GM21526 (cell line): ENCODE results near the gene FARP2.
"Not testable (repeated sequence)": the region's sequence is repeated elsewhere in the genome, so short reads cannot be mapped to it uniquely, and the experiment has no call there.

Source experiments
- ATAC-seq: cut with Tn5 transposase; IDR thresholded peaks from one replicate; pipeline ENCODE4 v1.9.1; 2021; ENCODE audit warnings: moderate library complexity; ENCODE audit not compliant: unreplicated experiment, low FRiP score

Gene FARP2, protein sequence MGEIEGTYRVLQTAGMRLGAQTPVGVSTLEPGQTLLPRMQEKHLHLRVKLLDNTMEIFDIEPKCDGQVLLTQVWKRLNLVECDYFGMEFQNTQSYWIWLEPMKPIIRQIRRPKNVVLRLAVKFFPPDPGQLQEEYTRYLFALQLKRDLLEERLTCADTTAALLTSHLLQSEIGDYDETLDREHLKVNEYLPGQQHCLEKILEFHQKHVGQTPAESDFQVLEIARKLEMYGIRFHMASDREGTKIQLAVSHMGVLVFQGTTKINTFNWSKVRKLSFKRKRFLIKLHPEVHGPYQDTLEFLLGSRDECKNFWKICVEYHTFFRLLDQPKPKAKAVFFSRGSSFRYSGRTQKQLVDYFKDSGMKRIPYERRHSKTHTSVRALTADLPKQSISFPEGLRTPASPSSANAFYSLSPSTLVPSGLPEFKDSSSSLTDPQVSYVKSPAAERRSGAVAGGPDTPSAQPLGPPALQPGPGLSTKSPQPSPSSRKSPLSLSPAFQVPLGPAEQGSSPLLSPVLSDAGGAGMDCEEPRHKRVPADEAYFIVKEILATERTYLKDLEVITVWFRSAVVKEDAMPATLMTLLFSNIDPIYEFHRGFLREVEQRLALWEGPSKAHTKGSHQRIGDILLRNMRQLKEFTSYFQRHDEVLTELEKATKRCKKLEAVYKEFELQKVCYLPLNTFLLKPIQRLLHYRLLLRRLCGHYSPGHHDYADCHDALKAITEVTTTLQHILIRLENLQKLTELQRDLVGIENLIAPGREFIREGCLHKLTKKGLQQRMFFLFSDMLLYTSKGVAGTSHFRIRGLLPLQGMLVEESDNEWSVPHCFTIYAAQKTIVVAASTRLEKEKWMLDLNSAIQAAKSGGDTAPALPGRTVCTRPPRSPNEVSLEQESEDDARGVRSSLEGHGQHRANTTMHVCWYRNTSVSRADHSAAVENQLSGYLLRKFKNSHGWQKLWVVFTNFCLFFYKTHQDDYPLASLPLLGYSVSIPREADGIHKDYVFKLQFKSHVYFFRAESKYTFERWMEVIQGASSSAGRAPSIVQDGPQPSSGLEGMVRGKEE

DNA sequence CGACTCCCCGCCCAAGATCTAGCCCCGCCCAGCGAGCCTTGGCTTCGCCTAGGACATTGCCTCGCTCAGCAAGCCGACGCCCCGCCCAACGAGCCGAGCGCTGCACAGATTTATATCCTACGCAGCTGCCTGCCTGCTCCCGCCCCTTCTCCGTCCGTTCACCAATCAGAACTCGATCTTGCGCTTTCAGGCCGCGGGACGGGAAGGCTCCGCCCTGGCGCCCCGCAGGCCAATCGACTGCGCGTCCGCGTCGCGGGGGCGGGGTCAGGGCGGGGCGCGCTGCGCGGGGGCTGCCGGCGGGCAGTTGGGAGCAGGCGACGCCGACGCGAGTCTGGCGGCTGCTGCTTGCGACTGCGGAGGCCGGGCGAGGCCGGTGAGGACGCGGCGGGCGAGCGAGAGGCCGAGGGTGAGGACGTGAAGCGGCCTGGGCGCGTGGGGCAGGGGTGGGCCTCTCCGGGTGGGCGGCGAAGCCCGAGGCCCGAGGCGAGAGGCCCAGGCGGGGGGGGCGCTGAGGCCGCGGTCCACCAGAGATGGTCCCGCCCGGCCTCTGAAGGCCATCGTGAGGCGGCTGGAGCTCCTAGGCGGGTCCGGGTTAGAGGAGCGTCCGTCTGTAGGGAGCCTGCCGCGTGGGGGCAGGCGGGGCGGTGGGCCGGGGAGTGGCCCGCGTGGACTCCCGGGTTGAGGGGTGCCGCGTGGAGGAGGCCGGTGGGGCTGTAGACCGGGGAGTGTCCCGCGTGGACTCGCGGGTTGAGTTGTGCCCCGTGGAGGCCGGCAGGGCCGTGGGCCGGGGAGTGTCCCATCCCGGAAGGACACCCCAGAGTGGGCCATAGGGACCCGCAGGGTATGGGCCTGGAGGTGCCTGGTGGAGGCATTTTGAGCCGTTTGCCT, at the start of gene FARP2:
TSS of gene FARP2 (plus strand) at position 303 of the 888 bp plus-strand sequence. CDS start 16,823 bp downstream, outside the sequence.
- peak; percentile 74 for ATAC-seq

DNA sequence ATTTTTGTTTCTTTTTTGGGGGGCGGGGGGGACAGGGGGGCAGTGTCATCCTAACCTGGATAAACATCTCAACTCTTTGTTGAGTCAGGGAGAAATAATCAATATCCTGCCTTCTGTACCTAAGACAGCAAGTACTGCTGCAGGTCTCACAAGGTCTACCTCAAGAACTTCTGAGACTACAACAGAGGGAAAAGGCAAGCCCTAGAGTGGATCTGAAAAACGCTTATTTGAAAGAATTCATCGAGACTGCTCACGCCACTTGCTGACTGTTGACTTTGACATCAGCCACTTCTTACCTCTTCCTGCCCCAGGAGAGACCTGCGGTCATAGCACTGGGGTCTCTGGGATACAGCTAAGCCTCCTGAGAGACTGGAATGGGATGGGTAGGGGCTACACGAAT, 49.0 kb upstream of the FARP2 start:
- ATAC-seq: no peak

DNA sequence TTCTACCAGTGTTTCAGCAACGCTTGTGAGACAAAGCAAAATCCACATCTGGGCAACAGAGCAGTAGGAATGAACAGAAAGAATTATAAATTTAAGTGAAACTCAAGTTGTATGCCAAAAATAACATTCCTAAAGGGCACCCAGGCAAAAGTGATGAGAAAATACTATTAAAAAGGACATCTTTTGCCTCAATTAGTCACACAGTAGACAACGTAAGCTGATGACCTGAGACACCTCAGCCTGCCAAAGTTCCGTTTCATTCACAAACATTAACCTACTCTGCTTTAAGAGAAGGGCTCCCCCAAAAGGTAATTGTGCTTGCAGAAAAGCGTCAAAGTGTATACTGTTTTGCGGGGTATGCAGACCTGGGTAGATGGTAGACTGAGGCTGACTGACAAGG, 47.8 kb upstream of the FARP2 start:
- no peak for ATAC-seq

DNA sequence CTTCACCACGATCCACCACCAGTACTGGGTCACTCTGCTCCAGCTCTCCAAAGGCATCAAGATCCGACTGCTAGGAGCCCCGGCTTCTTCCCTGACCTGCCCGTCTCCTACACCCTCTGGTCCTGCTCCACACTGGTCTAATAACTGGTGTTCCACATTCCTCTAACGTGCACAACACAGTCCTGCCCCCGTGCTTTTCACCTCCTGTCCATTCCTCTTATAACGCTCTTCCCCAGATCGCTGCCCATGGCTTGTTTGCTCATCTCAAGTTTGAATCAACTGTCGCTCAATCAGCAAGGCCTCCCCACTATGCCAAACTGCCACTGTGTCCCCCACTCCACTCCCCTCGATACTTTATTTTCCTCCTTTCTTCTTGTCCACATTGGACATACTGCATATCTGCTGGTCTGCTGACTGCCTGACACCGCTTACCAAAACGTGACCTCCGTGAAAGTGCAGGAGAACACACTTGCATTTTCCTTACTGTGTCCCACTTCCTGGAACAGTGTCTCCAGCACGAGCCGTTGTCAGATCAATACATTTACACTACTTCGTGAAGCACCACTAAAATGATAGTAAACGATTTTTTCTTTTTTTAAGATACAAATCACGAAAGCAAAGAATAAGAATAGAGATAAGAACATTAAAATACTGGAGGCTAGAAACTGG, 47.1 kb upstream of the FARP2 start:
- no peak for ATAC-seq

DNA sequence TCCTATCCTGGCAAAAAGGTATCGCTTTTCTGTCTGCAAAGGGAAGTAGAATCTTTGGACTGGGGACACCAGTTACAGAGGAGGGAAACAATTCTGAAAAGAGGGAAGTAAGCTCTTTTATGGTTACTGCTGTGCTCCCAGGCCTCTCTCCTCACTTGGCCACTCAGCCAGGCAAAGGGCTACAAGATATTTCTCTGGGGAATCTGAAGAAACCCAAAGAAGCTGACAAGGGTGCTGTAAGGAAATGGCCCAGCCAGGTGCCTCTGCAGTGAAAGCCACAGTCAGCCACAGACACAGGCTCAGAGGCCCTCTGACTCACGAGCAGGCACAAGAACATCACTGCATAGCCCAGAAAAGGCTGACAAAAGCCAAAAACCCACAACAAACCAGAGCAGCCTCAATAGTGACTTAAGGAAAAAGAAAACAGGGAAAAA, 46.4 kb upstream of the FARP2 start:
- ATAC-seq: no peak

DNA sequence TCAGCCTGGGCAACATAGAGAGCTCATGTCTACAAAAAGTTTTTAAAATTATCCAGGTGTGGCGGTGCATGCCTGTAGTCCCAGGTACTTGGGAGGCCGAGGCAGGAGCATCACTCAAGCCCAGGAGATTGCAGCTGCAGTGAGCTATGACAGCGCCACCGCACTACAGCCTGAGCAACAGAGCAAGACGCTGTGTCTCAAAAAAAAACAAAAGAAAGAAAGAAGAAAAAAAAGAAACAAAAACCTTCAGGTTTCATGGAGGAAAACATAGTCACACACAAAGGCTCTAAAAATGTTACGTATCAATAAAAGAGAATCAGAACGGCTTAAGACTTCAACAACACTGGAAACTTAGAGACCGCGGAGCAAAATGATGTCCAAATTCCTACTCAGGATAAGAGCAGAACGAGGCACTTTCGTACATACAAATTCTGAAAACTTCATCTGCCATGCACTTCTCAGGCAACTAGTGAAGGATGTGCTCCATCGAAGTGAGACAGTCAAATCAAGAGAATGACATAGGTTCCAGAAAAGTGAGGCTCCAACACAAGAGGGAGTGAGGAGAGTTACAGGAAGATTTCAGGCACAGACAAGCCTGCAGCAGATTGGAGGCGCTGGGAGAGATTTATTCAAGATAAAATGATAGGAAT, 45.0 kb upstream of the FARP2 start:
- no peak for ATAC-seq

DNA sequence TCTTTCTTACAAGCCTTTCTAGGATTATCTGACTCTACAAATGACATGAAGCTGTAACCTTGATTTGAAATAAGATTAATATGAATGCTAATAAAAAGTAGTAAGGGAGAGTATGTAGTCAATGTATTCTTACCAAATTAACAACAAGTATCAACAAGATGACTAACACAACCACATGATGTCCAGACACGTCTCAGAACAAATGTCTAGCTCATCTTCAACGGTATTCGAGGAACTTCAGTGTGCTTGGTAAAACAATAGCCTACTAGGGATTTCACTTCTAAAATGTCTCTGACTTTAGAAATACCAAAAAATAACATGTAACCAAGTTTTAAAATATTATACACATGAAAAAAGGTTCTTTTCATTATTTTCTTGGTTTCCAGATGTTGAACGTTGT, 44.0 kb upstream of the FARP2 start:
- no peak for ATAC-seq

DNA sequence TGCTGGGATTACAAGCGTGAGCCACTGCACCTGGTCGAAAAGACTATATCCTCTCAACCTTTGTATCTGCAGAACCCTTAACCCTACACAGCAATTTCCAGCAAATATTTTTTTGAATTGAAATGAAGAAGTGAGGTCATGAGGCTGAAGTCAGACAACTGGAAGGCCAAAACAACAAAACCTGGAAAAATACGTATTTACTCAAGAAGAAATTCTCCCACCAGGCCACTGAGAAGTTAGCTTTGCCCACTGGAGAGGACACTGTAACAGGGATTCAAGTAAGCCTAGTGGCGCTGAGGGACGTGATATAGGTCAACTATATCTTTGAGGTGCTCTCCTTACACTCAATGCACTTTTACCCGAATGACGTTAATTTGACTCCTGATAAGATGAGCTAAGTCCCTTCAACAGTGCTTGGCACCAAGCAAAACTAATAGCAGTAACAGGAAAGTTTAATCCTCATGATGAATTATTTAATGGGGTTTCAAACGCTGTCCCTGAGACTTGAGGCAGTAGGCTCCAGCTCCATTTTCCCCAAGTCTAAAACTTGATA, 42.5 kb upstream of the FARP2 start:
- no peak for ATAC-seq

DNA sequence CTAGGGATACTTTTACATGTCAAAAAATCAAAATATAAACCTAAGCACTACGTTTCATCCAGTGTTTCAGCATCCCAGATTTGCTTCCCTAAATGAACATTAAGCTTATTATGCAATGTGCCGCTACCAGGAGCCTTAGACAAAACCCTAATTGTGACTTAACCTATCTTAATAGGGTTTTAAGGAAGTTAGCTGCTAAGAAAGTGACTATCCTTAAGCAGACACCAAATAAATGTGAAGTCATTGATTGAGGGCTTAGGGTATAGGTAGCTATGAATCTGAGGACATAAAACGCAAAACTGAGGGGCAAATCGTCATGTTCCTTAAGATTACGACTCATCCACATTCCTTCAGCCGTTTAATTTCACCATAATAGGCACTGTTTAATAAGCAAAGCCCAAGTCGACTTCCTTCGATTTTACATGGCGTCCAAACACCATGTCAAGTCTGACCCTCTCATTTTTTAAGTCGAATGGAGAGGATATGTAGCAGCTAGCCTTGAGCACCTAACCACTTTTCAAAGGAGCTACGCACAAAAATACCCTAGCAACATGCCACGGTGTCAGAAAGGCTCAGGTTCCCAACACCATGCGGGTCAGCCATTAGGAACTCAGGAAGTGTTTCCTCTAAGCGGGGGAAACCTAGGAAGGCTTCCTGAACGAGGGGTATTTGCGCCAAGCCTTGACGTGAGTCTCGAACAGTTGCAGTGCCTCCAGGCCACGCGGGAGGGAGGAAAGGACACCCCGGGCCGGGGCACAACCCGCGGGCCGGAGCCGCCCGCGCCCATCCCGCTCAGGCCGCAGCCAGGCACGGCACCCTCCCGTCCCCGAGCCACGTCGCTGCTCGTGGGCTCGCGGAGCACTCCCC, 41.6 kb upstream of the FARP2 start:
- peak; percentile 17 for ATAC-seq

DNA sequence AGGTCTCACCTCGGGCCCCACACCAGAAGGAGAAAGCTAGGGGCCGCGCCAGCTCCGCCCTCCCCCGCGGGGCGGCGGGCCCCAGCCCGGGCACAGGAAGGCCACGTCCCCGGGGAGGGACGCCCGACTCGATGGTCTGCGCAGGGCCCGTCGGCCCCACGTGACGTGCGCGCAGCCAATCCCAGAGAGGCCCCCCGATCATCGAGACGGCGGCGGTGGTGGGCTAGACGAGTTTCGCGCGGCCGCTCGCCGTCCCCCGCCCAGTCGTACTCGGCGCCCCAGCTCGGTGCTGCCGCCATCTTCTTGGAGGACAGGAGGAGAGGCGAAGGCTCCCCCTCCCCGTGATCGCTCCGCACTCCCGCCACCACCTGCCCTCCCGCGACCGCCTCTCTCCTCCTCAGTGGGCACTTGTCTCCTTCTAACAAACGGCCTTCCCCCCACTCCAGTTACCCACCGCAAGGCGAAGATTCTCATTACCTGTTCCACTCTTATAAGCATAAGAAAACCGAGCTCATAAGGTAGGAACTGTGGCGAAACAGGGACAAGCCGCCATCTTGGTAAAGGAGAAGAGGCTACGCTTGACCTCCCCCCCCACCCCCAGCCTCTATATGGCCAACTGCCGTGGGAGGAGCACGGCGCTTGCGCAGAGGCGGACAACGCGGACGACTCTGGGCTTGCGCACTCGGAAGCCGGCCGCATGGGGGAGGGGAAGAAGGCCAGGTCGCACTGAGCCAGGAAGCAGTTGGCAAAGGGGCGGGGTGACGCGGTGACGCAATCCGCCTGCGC, 40.8 kb upstream of the FARP2 start, which contains the start of gene HDLBP:
TSS of gene HDLBP (minus strand) at position 580 of the 786 bp plus-strand sequence. CDS start 48,803 bp downstream, outside the sequence.
- ATAC-seq: peak; percentile 69

DNA sequence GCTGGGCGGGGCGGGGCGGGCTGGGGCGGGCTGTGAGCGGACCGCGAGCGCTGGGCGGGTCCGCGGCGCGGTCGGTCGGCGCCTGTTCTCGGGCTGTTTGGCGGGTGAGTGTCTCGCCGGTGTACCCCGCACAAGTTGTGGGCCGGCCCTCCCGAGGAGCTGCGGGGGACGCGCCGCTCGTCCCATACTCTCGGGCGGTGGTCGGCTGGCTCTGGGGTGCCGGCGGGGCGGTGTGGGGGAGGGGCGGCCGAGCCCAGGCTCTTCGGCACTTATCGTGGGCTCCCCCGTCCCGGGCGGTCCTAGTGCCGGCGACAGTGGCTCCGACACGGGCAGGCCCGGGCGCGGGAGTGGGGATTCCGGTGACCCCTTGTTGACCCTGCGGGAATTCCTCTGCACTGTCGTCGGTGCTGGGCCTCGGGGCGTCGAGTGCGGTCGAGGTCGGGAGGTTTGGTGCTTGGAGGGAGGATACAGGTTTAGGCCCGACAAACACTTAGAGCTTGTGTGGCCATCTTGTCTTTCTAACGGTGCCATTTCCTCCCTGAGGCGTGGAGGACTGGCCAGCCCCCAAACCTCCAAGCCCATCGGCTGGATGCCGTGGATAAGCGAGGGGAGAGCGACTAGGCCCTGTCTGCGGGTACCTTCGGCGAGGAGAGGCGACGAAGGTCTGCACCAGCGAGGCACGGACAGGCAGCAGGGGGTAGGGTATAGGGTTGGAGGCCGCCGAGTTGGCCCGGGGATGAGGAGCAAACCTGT, 40.0 kb upstream of the FARP2 start, which contains the start of gene SEPTIN2:
TSS of gene SEPTIN2 (plus strand) at position 47 of the 753 bp plus-strand sequence. CDS start 8,308 bp downstream, outside the sequence.
- peak; percentile 27 for ATAC-seq

DNA sequence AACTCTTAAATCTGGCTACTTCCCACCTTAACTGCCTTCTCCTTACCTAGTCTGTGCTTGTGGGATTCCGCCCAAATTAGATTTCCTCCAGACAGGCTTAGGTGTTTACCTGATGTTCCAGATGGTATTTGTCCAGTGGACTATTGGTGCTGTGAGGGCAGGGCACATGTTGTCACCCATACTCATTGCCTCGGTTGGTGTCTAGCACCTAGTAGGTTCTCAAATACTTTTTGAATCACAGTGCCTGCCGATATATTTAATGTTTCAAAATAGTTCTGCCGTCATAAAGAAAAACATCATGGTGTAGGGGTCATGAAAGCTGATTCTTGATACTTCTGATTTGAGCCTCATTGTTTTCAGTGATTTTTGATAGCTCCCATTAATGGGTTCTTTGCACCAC, 39.3 kb upstream of the FARP2 start:
- no peak for ATAC-seq

DNA sequence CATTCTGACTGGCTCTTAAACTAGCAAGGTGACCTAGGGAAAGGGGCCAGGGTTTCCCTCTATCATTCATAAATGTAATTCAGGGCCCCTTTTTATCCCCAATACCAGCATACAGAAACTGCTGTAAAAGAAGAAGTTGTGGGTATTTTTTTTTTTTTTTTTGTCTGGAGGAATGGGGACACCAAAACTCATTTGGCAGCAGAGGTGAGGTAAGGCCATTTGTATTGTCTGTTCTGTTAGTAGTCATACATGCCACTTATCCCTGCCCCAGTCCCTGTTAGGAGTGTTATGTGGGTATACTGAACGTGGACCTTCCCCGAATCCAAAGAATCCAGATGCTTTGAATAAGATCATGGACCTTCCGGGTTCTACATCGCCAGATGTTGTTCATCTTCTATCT, 38.7 kb upstream of the FARP2 start:
- no peak for ATAC-seq

DNA sequence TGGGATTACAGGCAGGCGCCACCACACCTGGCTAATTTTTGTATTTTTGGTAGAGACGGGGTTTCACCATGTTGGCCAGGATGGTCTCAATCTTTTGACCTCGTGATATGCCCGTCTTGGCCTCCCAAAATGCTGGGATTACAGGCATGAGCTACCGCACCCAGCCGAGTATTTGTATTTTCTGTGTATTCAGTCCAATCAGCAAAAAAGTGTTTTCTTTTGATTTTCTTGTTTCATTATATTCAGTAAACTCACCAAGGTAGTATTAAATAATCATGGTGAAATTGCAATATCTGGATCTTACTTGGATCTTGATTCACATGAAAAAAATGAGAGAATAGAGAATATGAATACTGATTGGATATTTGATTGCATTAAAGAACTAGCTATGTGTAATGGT, 37.3 kb upstream of the FARP2 start:
- not testable (repeated sequence) for ATAC-seq

DNA sequence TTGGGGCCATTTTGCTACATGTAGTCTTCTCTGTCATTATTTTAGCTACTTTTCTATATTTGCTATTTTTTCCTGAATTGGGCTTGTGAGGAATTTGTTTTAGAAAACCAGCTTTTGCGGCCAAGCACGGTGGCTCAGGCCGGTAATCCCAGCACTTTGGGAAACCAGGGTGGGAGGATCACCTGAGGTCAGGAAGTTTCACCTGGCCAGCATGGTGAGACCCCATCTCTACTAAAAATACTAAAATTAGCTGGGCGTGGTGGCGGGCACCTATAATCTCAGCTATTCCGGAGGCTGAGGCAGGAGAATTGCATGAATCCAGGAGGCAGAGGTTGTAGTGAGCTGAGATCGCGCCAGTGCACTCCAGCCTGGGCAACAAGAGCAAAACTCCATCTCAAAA, 35.7 kb upstream of the FARP2 start:
- no peak for ATAC-seq

DNA sequence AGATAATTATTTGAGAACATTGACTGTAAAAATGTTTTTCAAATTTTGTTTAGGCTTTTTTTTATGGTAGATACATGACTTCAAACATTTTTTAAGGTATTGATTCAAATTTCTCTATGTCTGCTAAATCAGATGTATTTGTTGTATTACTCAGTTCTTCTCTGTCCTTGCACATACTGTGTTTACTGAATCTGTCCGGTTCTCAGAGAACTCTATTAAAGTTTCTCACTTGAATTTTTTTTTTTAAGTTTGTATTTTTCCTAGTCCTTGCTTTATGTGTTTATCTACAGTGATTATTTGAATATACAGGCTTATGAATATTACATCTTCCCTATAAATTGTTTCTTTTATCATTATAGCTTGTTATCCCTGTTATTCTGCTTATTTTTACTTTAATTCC, 35.1 kb upstream of the FARP2 start:
- ATAC-seq: no peak
